Measurements from ENCODE around the gene ZC3H7B. TPM values are rescaled to one million over a fixed set of nuclear protein-coding genes. Genes with fewer than 3 reads are reported as not detected.

Gene ZC3H7B
- total RNA-seq, 1 experiment from 2014 or later, result 42.0 TPM

DNA sequence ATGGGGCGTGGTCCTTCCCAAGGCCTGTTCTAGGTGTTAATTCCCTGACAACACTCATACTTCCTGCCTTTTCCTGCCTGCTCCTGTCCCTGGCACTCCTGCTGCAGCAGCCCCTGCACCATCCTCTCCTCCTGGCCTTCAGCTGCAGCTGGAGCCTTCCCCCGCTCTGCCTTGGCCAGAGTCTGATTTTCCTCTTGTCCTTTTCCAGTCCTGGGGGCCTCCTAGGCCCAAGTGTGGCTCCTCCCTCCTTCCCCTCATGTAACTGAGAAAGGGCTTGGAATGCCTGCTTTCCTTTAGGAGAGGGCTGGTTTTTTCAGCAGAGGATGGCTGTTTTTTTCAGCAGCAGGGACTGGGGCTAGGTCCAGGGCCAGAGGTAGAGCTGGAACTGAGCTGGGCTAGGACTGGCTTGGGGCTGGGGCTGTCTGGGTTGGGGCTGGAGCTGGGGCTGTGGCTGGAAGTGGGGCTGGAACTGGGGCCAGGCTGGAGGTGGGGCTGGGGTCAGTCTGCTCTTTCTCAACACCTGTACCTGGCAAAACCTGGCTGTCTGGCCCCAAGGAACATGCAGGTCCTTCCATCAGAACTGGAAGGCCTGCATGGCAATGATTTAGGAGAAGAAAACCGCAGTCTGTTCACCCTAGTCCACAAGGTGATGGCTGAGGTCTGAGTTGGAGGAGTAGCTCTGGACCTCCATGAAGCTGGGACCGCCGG, 23.6 kb downstream of the ZC3H7B start:
- H3K27me3 ChIP-seq (ENCODE audit: insufficient read depth, low read length), result no peaks in the 10 kb centered on the region
- CTCF ChIA-PET, result no interaction called here
- no peak overlapping the region for H3K9ac ChIP-seq (ENCODE audit: low read length)
- BruUV-seq (replicated peaks), result no TSS peak
- H3K9me3 ChIP-seq (ENCODE audit: control insufficient read depth in 1 of 2, insufficient read depth in 1 of 2, low read depth in 1 of 2, low read length in 2 of 2), result no peaks in the 10 kb centered on the region
- DNase-seq (ENCODE audit: low read depth, low spot score) (no peak), ATAC-seq (no peak)
- no peaks in the 10 kb centered on the region for H3K4me1 ChIP-seq (ENCODE audit: control insufficient read depth in 1 of 2, insufficient read depth in 2 of 2, low read length in 2 of 2)
- RAD21 ChIA-PET (ENCODE audit: low non-redundant PET in 1 of 2, low total read pairs in 2 of 2, uncharacterized antibody in 2 of 2, unreplicated experiment in 2 of 2), result no interaction called here
- no peaks in the 10 kb centered on the region for H3K79me2 ChIP-seq (ENCODE audit: insufficient read depth, low read length)
- no peaks in the 10 kb centered on the region for H4K20me1 ChIP-seq (ENCODE audit: insufficient read depth)
- peaks cover 12 to 15% of the 10 kb centered on the region in 2 experiments; a peak in 3 of 4 replicates for H3K36me3 ChIP-seq (ENCODE audit: control insufficient read depth in 1 of 2, insufficient read depth in 2 of 2, low read length in 2 of 2)
- no peak overlapping the region for H3K27ac ChIP-seq (ENCODE audit: low read depth, low read length)
- H3K4me3 ChIP-seq (replicated peaks in 1 of 2; ENCODE audit: low read depth in 1 of 2, low read length in 2 of 2), result no peak overlapping the region
- POLR2A ChIA-PET, result no interaction called here
- no peak overlapping the region for H3K4me2 ChIP-seq (ENCODE audit: low read length)
- no peak overlapping the region for H2AFZ ChIP-seq (ENCODE audit: low read depth, low read length, poor library complexity, severe bottlenecking)
- no peaks in the 10 kb centered on the region for H3K9me2 ChIP-seq (ENCODE audit: insufficient read depth)
- TF ChIP-seq SP1 (IDR thresholded peaks at IDR 0.05; ENCODE audit: low read depth) (no peak), POLR2AphosphoS5 (IDR thresholded peaks at IDR 0.05; ENCODE audit: low read depth, low read length) (no peak)
- intact Hi-C loops (cut with micrococcal nuclease), result no loop called here

DNA sequence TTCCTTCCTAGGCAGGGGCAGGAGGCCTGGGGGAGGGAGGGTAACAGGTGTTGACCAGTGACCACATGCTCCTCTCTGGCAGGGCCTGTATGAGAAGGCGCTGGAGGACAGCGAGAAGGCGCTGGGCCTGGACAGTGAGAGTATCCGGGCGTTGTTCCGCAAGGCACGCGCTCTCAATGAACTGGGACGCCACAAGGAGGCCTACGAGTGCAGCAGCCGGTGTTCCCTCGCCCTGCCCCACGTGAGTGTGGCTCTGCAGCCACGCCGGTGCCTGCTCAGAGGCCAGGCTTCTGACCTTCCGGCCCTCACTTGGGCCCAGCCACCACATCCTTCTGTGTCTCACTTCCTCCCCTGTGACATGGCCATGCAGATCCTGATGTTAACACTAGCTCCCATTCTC, 25.8 kb downstream of the ZC3H7B start:
- Histone ChIP-seq H3K27ac (ENCODE audit: low read depth, low read length) (no peak overlapping the region), H3K9me2 (ENCODE audit: insufficient read depth) (no peaks in the 10 kb centered on the region), H3K4me1 (ENCODE audit: control insufficient read depth in 1 of 2, insufficient read depth in 2 of 2, low read length in 2 of 2) (no peaks in the 10 kb centered on the region), H2AFZ (ENCODE audit: low read depth, low read length, poor library complexity, severe bottlenecking) (no peak overlapping the region), H3K79me2 (ENCODE audit: insufficient read depth, low read length) (no peaks in the 10 kb centered on the region), H3K4me2 (ENCODE audit: low read length) (no peak overlapping the region), H3K36me3 (ENCODE audit: control insufficient read depth in 1 of 2, insufficient read depth in 2 of 2, low read length in 2 of 2) (peaks cover 17 to 18% of the 10 kb centered on the region in 2 experiments; a peak in 3 of 4 replicates), H4K20me1 (ENCODE audit: insufficient read depth) (no peaks in the 10 kb centered on the region), H3K9ac (ENCODE audit: low read length) (no peak overlapping the region), H3K9me3 (ENCODE audit: control insufficient read depth in 1 of 2, insufficient read depth in 1 of 2, low read depth in 1 of 2, low read length in 2 of 2) (no peaks in the 10 kb centered on the region), H3K27me3 (ENCODE audit: insufficient read depth, low read length) (no peaks in the 10 kb centered on the region), H3K4me3 (replicated peaks in 1 of 2; ENCODE audit: low read depth in 1 of 2, low read length in 2 of 2) (no peak overlapping the region)
- DNase-seq (ENCODE audit: low read depth, low spot score) (no peak), ATAC-seq (no peak)
- CTCF ChIA-PET, result no interaction called here
- no peak for TF ChIP-seq TCF7L2 (IDR thresholded peaks at IDR 0.05; ENCODE audit: borderline replicate concordance, extremely low read depth, insufficient read depth, insufficient read length)
- no TSS peak for BruUV-seq (replicated peaks)
- POLR2A ChIA-PET, result no interaction called here
- RAD21 ChIA-PET (ENCODE audit: low non-redundant PET in 1 of 2, low total read pairs in 2 of 2, uncharacterized antibody in 2 of 2, unreplicated experiment in 2 of 2), result no interaction called here
- intact Hi-C loops (cut with micrococcal nuclease), result no loop called here

Measured in HCT116 (cell line).